ENCODE measurements around the gene CARD19.

Gene CARD19

GRCh38 chr9:93120846-93121315 lies 24.9 kb downstream of the CARD19 start:
- no peak for DNase-seq (ENCODE audit: low spot score)

- no peak for DNase-seq (ENCODE audit: low spot score)
These were observed 25.6 kb downstream of the CARD19 start for GRCh38 chr9:93121316-93122241.

- DNase-seq (ENCODE audit: low spot score) = no peak
These were observed 26.8 kb downstream of the CARD19 start for GRCh38 chr9:93122721-93123221.

- DNase-seq (ENCODE audit: low spot score) = no peak
These were observed 27.7 kb downstream of the CARD19 start for GRCh38 chr9:93123561-93124283.

- no peak for DNase-seq (ENCODE audit: low spot score)
These were observed 28.8 kb downstream of the CARD19 start for GRCh38 chr9:93124793-93125192.

GRCh38 chr9:93125331-93125894 lies 29.4 kb downstream of the CARD19 start:
- no peak for DNase-seq (ENCODE audit: low spot score)

GRCh38 chr9:93126151-93126781 lies 30.2 kb downstream of the CARD19 start:
- DNase-seq (ENCODE audit: low spot score) = no peak

GRCh38 chr9:93126825-93127368 lies 30.9 kb downstream of the CARD19 start:
- no peak for DNase-seq (ENCODE audit: low spot score)

- peak; percentile 62 for DNase-seq (ENCODE audit: low spot score)
These were observed 31.4 kb downstream of the CARD19 start for GRCh38 chr9:93127395-93127911.

- DNase-seq (ENCODE audit: low spot score) = no peak
These were observed 32.1 kb downstream of the CARD19 start for GRCh38 chr9:93128011-93128714.

GRCh38 chr9:93128715-93129224 lies 32.8 kb downstream of the CARD19 start:
- DNase-seq (ENCODE audit: low spot score) = no peak

- no peak for DNase-seq (ENCODE audit: low spot score)
These were observed 33.3 kb downstream of the CARD19 start for GRCh38 chr9:93129286-93129685.

- DNase-seq (ENCODE audit: low spot score) = no peak
These were observed 33.9 kb downstream of the CARD19 start for GRCh38 chr9:93129691-93130500.

GRCh38 chr9:93130861-93131481 lies 35.0 kb downstream of the CARD19 start:
- no peak for DNase-seq (ENCODE audit: low spot score)

GRCh38 chr9:93131599-93132286 lies 35.7 kb downstream of the CARD19 start:
- DNase-seq (ENCODE audit: low spot score) = no peak

GRCh38 chr9:93132287-93132927 lies 36.4 kb downstream of the CARD19 start:
- no peak for DNase-seq (ENCODE audit: low spot score)

GRCh38 chr9:93132946-93133680 lies 37.1 kb downstream of the CARD19 start:
- DNase-seq (ENCODE audit: low spot score) = no peak

GRCh38 chr9:93133681-93134014 lies 37.6 kb downstream of the CARD19 start:
- no peak for DNase-seq (ENCODE audit: low spot score)

Data from putamen (tissue), 1 donor.